Ascending aorta (tissue), 2 donors: Measurements from ENCODE around the gene SRD5A1. TPM values are rescaled to one million over a fixed set of nuclear protein-coding genes. Genes with fewer than 3 reads are reported as not detected.

Experiments
- DNase-seq, 2 donors: peaks; one replicate each; pipeline ENCODE4 v3.0.0-alpha.2; 2019; ENCODE audit warnings: low spot score in 2 of 2
- H3K27ac ChIP-seq, 2 donors: fragments of 200-600 bp; sonication (generic); one replicate each; pipeline ENCODE4 v1.5.1; 2016 to 2017; ENCODE audit warnings: mild to moderate bottlenecking in 1 of 2
- H3K27me3 ChIP-seq: fragments of 200-600 bp; sonication (generic); one replicate; pipeline ENCODE4 v1.5.1; 2017
- H3K36me3 ChIP-seq, 2 donors: fragments of 200-600 bp; sonication (generic); one replicate each; pipeline ENCODE4 v1.5.1; 2016
- H3K4me1 ChIP-seq, 2 donors: fragments of 200-600 bp; sonication (generic); one replicate each; pipeline ENCODE4 v1.5.1; 2016 to 2017; ENCODE audit warnings: mild to moderate bottlenecking in 1 of 2
- H3K4me3 ChIP-seq, 2 donors: fragments of 200-600 bp; sonication (generic); one replicate each; pipeline ENCODE4 v1.5.1; 2016 to 2017; ENCODE audit warnings: mild to moderate bottlenecking in 1 of 2
- H3K9me3 ChIP-seq, 2 donors: fragments of 200-600 bp; sonication (generic); one replicate each; pipeline ENCODE4 v1.5.1; 2016
- CTCF ChIP-seq, 3 experiments: fragments of 200-600 bp in 2 of 3; fragments of 450-650 bp in 1 of 3; sonication (generic) in 2 of 3; IDR thresholded peaks; one replicate each; pipeline ENCODE4 v1.5.1; 2016 to 2019; ENCODE audit warnings: antibody characterized with exemption in 3 of 3, mild to moderate bottlenecking in 1 of 3, moderate library complexity in 1 of 3
- intact Hi-C: fragments of 100-400 bp; cut with DNase I; formaldehyde crosslinking; loops from one replicate; pipeline ENCODE4 v1.15.1; 2023
- total RNA-seq: library from RNA; depleted of rRNA; stranded (reverse); fragments of >200 nt; gene quantifications from one replicate; pipeline ENCODE4 v1.1.0, GENCODE V29; 2016

SRD5A1 gene
- total RNA-seq, 1 donor from 2014 or later, result 186 TPM

GRCh38 chr5:6700685-6701355, 67.6 kb downstream of the SRD5A1 start:
- H3K4me3 ChIP-seq, result no peak overlapping the region
- peaks cover 13 to 23% of the 10 kb centered on the region in 2 donors for H3K4me1 ChIP-seq
- H3K9me3 ChIP-seq, result no peaks in the 10 kb centered on the region
- no peaks in the 10 kb centered on the region for H3K36me3 ChIP-seq
- H3K27ac ChIP-seq, result no peak overlapping the region
- intact Hi-C loops, result loop anchor here (10.0 kb wide), 1 partner anchor 1046 kb away; no protein-coding TSS in a partner anchor
- no peaks in the 10 kb centered on the region for H3K27me3 ChIP-seq
- no peak for TF ChIP-seq CTCF (IDR thresholded peaks at IDR 0.05)
- DNase-seq, result no peak

- H3K4me1 ChIP-seq, result peaks cover 14 to 29% of the 10 kb centered on the region in 2 donors
- no peak overlapping the region for H3K4me3 ChIP-seq
- DNase-seq, result no peak
- intact Hi-C loops, result loop anchor here (10.0 kb wide), 1 partner anchor 1047 kb away; no protein-coding TSS in a partner anchor
- no peak overlapping the region for H3K27ac ChIP-seq
- TF ChIP-seq CTCF (IDR thresholded peaks at IDR 0.05), result no peak
- no peaks in the 10 kb centered on the region for H3K27me3 ChIP-seq
- H3K9me3 ChIP-seq, result no peaks in the 10 kb centered on the region
- H3K36me3 ChIP-seq, result no peaks in the 10 kb centered on the region
Measured at GRCh38 chr5:6701491-6701890, 68.3 kb downstream of the SRD5A1 start.

- intact Hi-C loops, result loop anchor here (10.0 kb wide), 1 partner anchor 1048 kb away; no protein-coding TSS in a partner anchor
- no peak for DNase-seq
- peaks cover 14 to 29% of the 10 kb centered on the region in 2 donors for H3K4me1 ChIP-seq
- no peak for TF ChIP-seq CTCF (IDR thresholded peaks at IDR 0.05)
- no peaks in the 10 kb centered on the region for H3K36me3 ChIP-seq
- H3K4me3 ChIP-seq, result no peak overlapping the region
- no peaks in the 10 kb centered on the region for H3K9me3 ChIP-seq
- H3K27ac ChIP-seq, result peak overlapping the region in 1 of 2 donors; percentile 88
- H3K27me3 ChIP-seq, result no peaks in the 10 kb centered on the region
Measured at GRCh38 chr5:6702633-6703032, 69.4 kb downstream of the SRD5A1 start.

- H3K27me3 ChIP-seq, result no peaks in the 10 kb centered on the region
- H3K9me3 ChIP-seq, result no peaks in the 10 kb centered on the region
- no peak for DNase-seq
- H3K27ac ChIP-seq, result peak overlapping the region; percentile 88 to 89
- no peak overlapping the region for H3K4me3 ChIP-seq
- intact Hi-C loops, result loop anchor here (1.0 to 10.0 kb wide), 3 partner anchors 8 to 1049 kb away; partner anchors contain the start of genes NSUN2 and SRD5A1
- H3K4me1 ChIP-seq, result peaks cover 14 to 29% of the 10 kb centered on the region in 2 donors
- no peak for TF ChIP-seq CTCF (IDR thresholded peaks at IDR 0.05)
- no peaks in the 10 kb centered on the region for H3K36me3 ChIP-seq
Measured at GRCh38 chr5:6703806-6704205, 70.6 kb downstream of the SRD5A1 start.

- Histone ChIP-seq H3K36me3 (no peaks in the 10 kb centered on the region), H3K9me3 (no peaks in the 10 kb centered on the region), H3K4me3 (peak overlapping the region in 1 of 2 donors; percentile 12), H3K27me3 (no peaks in the 10 kb centered on the region), H3K27ac (peak overlapping the region; percentile 88 to 89), H3K4me1 (peaks cover 14 to 29% of the 10 kb centered on the region in 2 donors)
- DNase-seq, result peak; percentile 53 to 94
- intact Hi-C loops, result loop anchor here (1.0 to 10.0 kb wide), 3 partner anchors 8 to 1050 kb away; partner anchors contain the start of genes NSUN2 and SRD5A1
- TF ChIP-seq CTCF (IDR thresholded peaks at IDR 0.05), result no peak
Measured at GRCh38 chr5:6704361-6704851, 71.2 kb downstream of the SRD5A1 start.
